H1 (cell line): ENCODE measurements around the gene GALNT2. TPM values are rescaled to one million over a fixed set of nuclear protein-coding genes. Genes with fewer than 3 reads are reported as not detected.

ENCODE experiments used
- CTCF ChIA-PET: fragments of 300-600 bp; sonication (Branson Sonifier 250); formaldehyde crosslinking; loops from one replicate; lab custom pipeline; 2021; ENCODE audit not compliant: partially characterized antibody; lab: Charles Lee
- POLR2A ChIA-PET: fragments of 300-600 bp; sonication (Branson Sonifier 250); formaldehyde crosslinking; loops from one replicate; lab custom pipeline; 2021; ENCODE audit warnings: inconsistent platforms; ENCODE audit not compliant: partially characterized antibody; lab: Charles Lee
- DNase-seq, 2 experiments: peaks; one replicate each; pipeline versions ENCODE4 v3.0.0 to v3.0.0-alpha.2; 2010 to 2022; ENCODE audit warnings: low spot score in 2 of 2, low read depth in 1 of 2, mixed read lengths in 1 of 2
- FAIRE-seq: peaks from 2 replicates; lab custom pipeline; 2011; peaks lifted over from hg19 to GRCh38; lab: Jason Lieb, UNC
- H2AFZ ChIP-seq: 2 replicates; pipeline ENCODE4 v1.8.1; 2012; ENCODE audit warnings: low read length, inconsistent platforms
- H2AK5ac ChIP-seq: 2 replicates; pipeline ENCODE4 v1.6.1; 2013; ENCODE audit warnings: low read depth, low read length
- H2BK120ac ChIP-seq: replicated peaks from 2 replicates; pipeline ENCODE3; 2013; ENCODE audit warnings: low read depth, low read length, inconsistent platforms
- H2BK12ac ChIP-seq: 2 replicates; pipeline ENCODE4 v1.6.1; 2013; ENCODE audit warnings: low read depth, low read length
- H2BK15ac ChIP-seq: 2 replicates; pipeline ENCODE4 v1.6.1; 2013; ENCODE audit warnings: low read length
- H2BK20ac ChIP-seq: 2 replicates; pipeline ENCODE4 v1.6.1; 2013; ENCODE audit warnings: low read length
- H2BK5ac ChIP-seq: 2 replicates; pipeline ENCODE4 v1.6.1; 2013; ENCODE audit warnings: low read depth, low read length
- H3K14ac ChIP-seq: 2 replicates; pipeline ENCODE4 v1.6.1; 2013; ENCODE audit warnings: inconsistent platforms; ENCODE audit not compliant: insufficient read length
- H3K18ac ChIP-seq: 2 replicates; pipeline ENCODE4 v1.6.1; 2013; ENCODE audit warnings: low read length; ENCODE audit errors: extremely low read depth
- H3K23ac ChIP-seq: 2 replicates; pipeline ENCODE4 v1.6.1; 2013; ENCODE audit warnings: inconsistent platforms; ENCODE audit not compliant: insufficient read length
- H3K23me2 ChIP-seq: 2 replicates; pipeline ENCODE4 v1.6.1; 2013; ENCODE audit warnings: low read depth, low read length
- H3K27ac ChIP-seq: 2 replicates; pipeline ENCODE4 v1.6.1; 2011; ENCODE audit warnings: low read depth, low read length, inconsistent platforms
- H3K27me3 ChIP-seq, 4 experiments: replicated peaks in 1 of 4; 1 replicate in 1 of 4; 2 replicates in 3 of 4; pipeline versions ENCODE4 v1.6.1 to v1.8.1; 2011 to 2013; ENCODE audit warnings: low read length in 3 of 4, mild to moderate bottlenecking in 3 of 4, inconsistent platforms in 2 of 4, mixed read lengths in 2 of 4, moderate library complexity in 1 of 4; ENCODE audit not compliant: control insufficient read depth in 3 of 4, insufficient read depth in 3 of 4; ENCODE audit errors: extremely low read depth in 1 of 4
- H3K36me3 ChIP-seq, 4 experiments: 2 replicates each; pipeline versions ENCODE4 v1.6.1 to v1.8.1; 2011 to 2013; ENCODE audit warnings: mild to moderate bottlenecking in 4 of 4, low read length in 3 of 4, moderate library complexity in 2 of 4, control low read depth in 1 of 4, inconsistent platforms in 1 of 4; ENCODE audit not compliant: insufficient read depth in 4 of 4, control insufficient read depth in 2 of 4
- H3K4ac ChIP-seq: replicated peaks from 2 replicates; pipeline ENCODE3; 2013; ENCODE audit warnings: low read length, low read depth, mixed read lengths, inconsistent platforms; ENCODE audit not compliant: insufficient read length
- H3K4me1 ChIP-seq, 4 experiments: replicated peaks in 1 of 4; 1 replicate in 1 of 4; 2 replicates in 3 of 4; pipeline versions ENCODE4 v1.6.1 to v1.8.1; 2011 to 2013; ENCODE audit warnings: low read length in 3 of 4, inconsistent platforms in 2 of 4, mixed read lengths in 1 of 4; ENCODE audit not compliant: insufficient read depth in 4 of 4, control insufficient read depth in 3 of 4
- H3K4me2 ChIP-seq, 2 experiments: 2 replicates each; pipeline versions ENCODE4 v1.6.1 to v1.8.1; 2011 to 2013; ENCODE audit warnings: low read depth in 2 of 2, low read length in 2 of 2, control low read depth in 1 of 2, inconsistent platforms in 1 of 2, mild to moderate bottlenecking in 1 of 2; ENCODE audit not compliant: insufficient read depth in 1 of 2
- H3K4me3 ChIP-seq, 4 experiments: fragments of 200-600, 300-600 bp in 1 of 4; sonication (generic), shearing (Covaris generic), sonication (Bioruptor Twin) in 1 of 4; 2 replicates each; pipeline versions ENCODE4 v1.5.1 to v1.8.1; 2011 to 2016; ENCODE audit warnings: low read length in 4 of 4, low read depth in 3 of 4, control low read depth in 2 of 4, inconsistent platforms in 2 of 4, mild to moderate bottlenecking in 2 of 4, mixed read lengths in 1 of 4, moderate library complexity in 1 of 4; ENCODE audit not compliant: insufficient read depth in 2 of 4; ENCODE audit errors: extremely low read depth in 1 of 4
- H3K56ac ChIP-seq: replicated peaks from 2 replicates; pipeline ENCODE3; 2013; ENCODE audit warnings: low read depth, mild to moderate bottlenecking, mixed read lengths, low read length, inconsistent platforms; ENCODE audit not compliant: insufficient read length
- H3K79me1 ChIP-seq: 2 replicates; pipeline ENCODE4 v1.6.1; 2013; ENCODE audit warnings: low read depth, low read length, control low read depth
- H3K79me2 ChIP-seq, 2 experiments: 2 replicates each; pipeline versions ENCODE4 v1.6.1 to v1.8.1; 2012 to 2013; ENCODE audit warnings: low read length in 2 of 2, mild to moderate bottlenecking in 2 of 2, inconsistent platforms in 1 of 2; ENCODE audit not compliant: insufficient read depth in 2 of 2, control insufficient read depth in 1 of 2
- H3K9ac ChIP-seq, 4 experiments: replicated peaks in 1 of 4; 1 replicate in 1 of 4; 2 replicates in 3 of 4; pipeline versions ENCODE4 v1.6.1 to v1.8.1; 2011 to 2013; ENCODE audit warnings: low read depth in 3 of 4, low read length in 3 of 4, control low read depth in 2 of 4, mild to moderate bottlenecking in 2 of 4, moderate library complexity in 2 of 4, inconsistent platforms in 1 of 4; ENCODE audit errors: extremely low read depth in 1 of 4
- H3K9me3 ChIP-seq, 2 experiments: 2 replicates each; pipeline versions ENCODE4 v1.6.1 to v1.8.1; 2012 to 2013; ENCODE audit warnings: mild to moderate bottlenecking in 2 of 2, moderate library complexity in 2 of 2, control low read depth in 1 of 2, inconsistent platforms in 1 of 2, low read depth in 1 of 2, low read length in 1 of 2, mixed read lengths in 1 of 2; ENCODE audit not compliant: insufficient read depth in 2 of 2
- H4K20me1 ChIP-seq, 2 experiments: replicated peaks in 1 of 2; 2 replicates each; pipeline versions ENCODE3 to v1.8.1; 2011 to 2013; ENCODE audit warnings: inconsistent platforms in 2 of 2, low read length in 2 of 2, mild to moderate bottlenecking in 1 of 2; ENCODE audit not compliant: insufficient read depth in 2 of 2, control insufficient read depth in 1 of 2
- H4K5ac ChIP-seq: 2 replicates; pipeline ENCODE4 v1.6.1; 2013; ENCODE audit warnings: low read length, low read depth, mixed read lengths, inconsistent platforms; ENCODE audit not compliant: insufficient read length
- H4K8ac ChIP-seq: 2 replicates; pipeline ENCODE4 v1.8.0; 2013; ENCODE audit warnings: mild to moderate bottlenecking, moderate library complexity, low read length, inconsistent platforms; ENCODE audit not compliant: insufficient read depth; ENCODE audit errors: extremely low read depth
- H4K91ac ChIP-seq: replicated peaks from 2 replicates; pipeline ENCODE3; 2013; ENCODE audit warnings: low read length, mixed read lengths, inconsistent platforms; ENCODE audit not compliant: insufficient read length
- ATF2 ChIP-seq: IDR thresholded peaks from 2 replicates; pipeline ENCODE4 v1.6.1; 2012; ENCODE audit warnings: low read length, inconsistent platforms
- CHD1 ChIP-seq: IDR thresholded peaks from 2 replicates; pipeline ENCODE4 v1.6.1; 2012; ENCODE audit warnings: low read depth, low read length, improper control_type of control experiment
- CTBP2 ChIP-seq: IDR thresholded peaks from 2 replicates; pipeline ENCODE4 v1.7.0; 2011; ENCODE audit warnings: borderline replicate concordance, mild to moderate bottlenecking, moderate library complexity, mixed read lengths, low read length; ENCODE audit not compliant: insufficient read depth, insufficient read length
- EGR1 ChIP-seq: IDR thresholded peaks from 2 replicates; pipeline ENCODE4 v1.6.1; 2011; ENCODE audit warnings: low read depth, low read length, borderline replicate concordance
- EZH2 ChIP-seq: fragments of 200-600 bp; sonication (generic); IDR thresholded peaks from 2 replicates; pipeline ENCODE4 v1.7.1; 2012; ENCODE audit warnings: low read depth, mild to moderate bottlenecking, moderate library complexity, low read length, inconsistent platforms; ENCODE audit not compliant: severe bottlenecking
- JUND ChIP-seq: IDR thresholded peaks from 2 replicates; pipeline ENCODE4 v1.6.1; 2011; ENCODE audit warnings: mild to moderate bottlenecking, improper control_type of control experiment, low read length
- POU5F1 ChIP-seq: IDR thresholded peaks from 2 replicates; pipeline ENCODE4 v1.6.1; 2011; ENCODE audit warnings: low read depth, mild to moderate bottlenecking, low read length, moderate library complexity
- RXRA ChIP-seq: IDR thresholded peaks from 2 replicates; pipeline ENCODE4 v1.6.1; 2011; ENCODE audit warnings: low read depth, mild to moderate bottlenecking, low read length, moderate library complexity; ENCODE audit not compliant: insufficient read depth
- TAF1 ChIP-seq: IDR thresholded peaks from 2 replicates; pipeline ENCODE4 v1.6.1; 2011; ENCODE audit warnings: mild to moderate bottlenecking, low read depth, low read length
- TCF12 ChIP-seq: IDR thresholded peaks from 2 replicates; pipeline ENCODE4 v1.6.1; 2011; ENCODE audit warnings: low read depth, mild to moderate bottlenecking, low read length
- WGBS, 2 experiments: shearing (Covaris generic) in 1 of 2; methylation state at CpG; one replicate each; pipeline versions ENCODE4 v1.1.6 to v1.1.7; 2013 to 2015; ENCODE audit warnings: low lambda C conversion rate in 2 of 2, mixed read lengths in 2 of 2, inconsistent platforms in 1 of 2, low coverage in 1 of 2, missing lambda C conversion rate in 1 of 2; ENCODE audit not compliant: insufficient replicate concordance in 2 of 2, insufficient coverage in 1 of 2, insufficient read length in 1 of 2; ENCODE audit errors: extremely low coverage in 1 of 2, missing lambda C conversion rate in 1 of 2; 5-methylcytosine and 5-hydroxymethylcytosine counted together
- polyA plus RNA-seq, 7 experiments: library from polyadenylated mRNA; depleted of rRNA in 3 of 7; stranded (reverse) in 5 of 7; unstranded in 2 of 7; fragments of >200 nt in 5 of 7; fragments of 200-250 nt in 2 of 7; gene quantifications; 1 replicate in 5 of 7; 2 replicates in 1 of 7; 4 replicates in 1 of 7; pipeline versions ENCODE4 v1.2.1 to v1.2.3, GENCODE V29; 2011 to 2013; ENCODE audit warnings: missing spikeins in 2 of 7, mixed read lengths in 2 of 7
- total RNA-seq: library from RNA; stranded (reverse); fragmentation: NEBNext Ultra II Directional; extraction: Animal tissue kit (Norgen Biotek cat#: 25700); gene quantifications from 2 replicates; pipeline ENCODE4 v1.2.1, GENCODE V29; 2021

Gene GALNT2
- total and polyA plus RNA-seq, 2 of the 8 experiments (the other 6 are each of a cell fraction or from before 2014, with no cell fraction given) = 34.5 to 75.3 TPM

GRCh38 chr1:230124186-230125128, 57.4 kb downstream of the GALNT2 start:
- H3K9me3 ChIP-seq = no peaks in the 10 kb centered on the region
- H3K56ac ChIP-seq = no peak overlapping the region
- no peak overlapping the region for H3K9ac ChIP-seq
- peaks cover 7% of the 10 kb centered on the region; the same call in 1 of the 2 replicates for H3K79me1 ChIP-seq
- H2AK5ac ChIP-seq = no peak overlapping the region
- FAIRE-seq (no peak), DNase-seq (no peak)
- H3K4me1 ChIP-seq = peaks cover 7 to 21% (median 12%) of the 10 kb centered on the region in 4 experiments
- no peak overlapping the region for H2BK15ac ChIP-seq
- no peak overlapping the region for H3K4ac ChIP-seq
- no peak overlapping the region for H3K4me3 ChIP-seq
- no peak overlapping the region for H2AFZ ChIP-seq
- H3K23ac ChIP-seq = no peak overlapping the region
- H3K36me3 ChIP-seq = no peaks in the 10 kb centered on the region
- no peak overlapping the region for H3K4me2 ChIP-seq
- H3K23me2 ChIP-seq = no peaks in the 10 kb centered on the region
- POLR2A ChIA-PET = interaction anchor here (1.7 kb wide), 1 partner anchor 18 kb away, joined by 3 read pairs; no protein-coding TSS in a partner anchor
- no peak overlapping the region for H3K27ac ChIP-seq
- no peak overlapping the region for H2BK120ac ChIP-seq
- peaks cover 3 to 83% of the 10 kb centered on the region in 2 experiments; a peak in 2 of 4 replicates for H3K79me2 ChIP-seq
- peaks cover 0 to 11% of the 10 kb centered on the region in 2 experiments for H4K20me1 ChIP-seq
- no peaks in the 10 kb centered on the region; a peak in 1 of 7 replicates for H3K27me3 ChIP-seq
- no peak overlapping the region for H3K14ac ChIP-seq
- CTCF ChIA-PET = interaction anchor here (5.5 to 5.7 kb wide), 2 partner anchors 7 to 13 kb away, joined by 35 to 44 read pairs; no protein-coding TSS in a partner anchor
- H2BK12ac ChIP-seq = no peak overlapping the region
- no peak overlapping the region for H2BK20ac ChIP-seq
- WGBS, 2 experiments = 96% methylated on average over 9 of the region's 9 CpGs; no CpG with 5 or more reads in 1 of the 2 experiments
- no peak overlapping the region for H4K5ac ChIP-seq
- no peak overlapping the region for H2BK5ac ChIP-seq
- no peak overlapping the region for H4K8ac ChIP-seq
- H3K18ac ChIP-seq = no peak overlapping the region
- H4K91ac ChIP-seq = no peak overlapping the region
- TF ChIP-seq RXRA (no peak), POU5F1 (no peak), ATF2 (no peak), CTBP2 (no peak), TAF1 (no peak), TCF12 (no peak), EZH2 (no peak), CHD1 (no peak), EGR1 (no peak), JUND (no peak)
